H9 (cell line): ENCODE results near the gene TMEM229B. TPM values are rescaled to one million over a fixed set of nuclear protein-coding genes. Genes with fewer than 3 reads are reported as not detected.

ENCODE experiments used
- DNase-seq: peaks from one replicate; pipeline ENCODE4 v3.0.0-alpha.2; 2017
- H2AFZ ChIP-seq: one replicate; pipeline ENCODE4 v1.6.1; 2013; ENCODE audit warnings: mild to moderate bottlenecking, low read length, control low read depth, moderate library complexity
- H2AK5ac ChIP-seq: 2 replicates; pipeline ENCODE4 v1.6.1; 2013; ENCODE audit warnings: low read length, control low read depth, mixed read lengths; ENCODE audit not compliant: insufficient read length
- H2BK120ac ChIP-seq: one replicate; pipeline ENCODE4 v1.6.1; 2013; ENCODE audit warnings: low read depth, mild to moderate bottlenecking, low read length, control low read depth, inconsistent platforms; ENCODE audit not compliant: poor library complexity, severe bottlenecking
- H2BK12ac ChIP-seq: 2 replicates; pipeline ENCODE4 v1.6.1; 2013; ENCODE audit warnings: low read length, control low read depth, mixed read lengths, low read depth; ENCODE audit not compliant: insufficient read length
- H2BK15ac ChIP-seq: 2 replicates; pipeline ENCODE4 v1.6.1; 2013; ENCODE audit warnings: low read depth, low read length, control low read depth
- H2BK20ac ChIP-seq: one replicate; pipeline ENCODE4 v1.6.1; 2013; ENCODE audit warnings: low read depth, mild to moderate bottlenecking, low read length, control low read depth, inconsistent platforms; ENCODE audit not compliant: poor library complexity, severe bottlenecking
- H2BK5ac ChIP-seq: 2 replicates; pipeline ENCODE4 v1.6.1; 2013; ENCODE audit warnings: low read length, control low read depth, mixed read lengths; ENCODE audit not compliant: insufficient read length
- H3K14ac ChIP-seq: 2 replicates; pipeline ENCODE4 v1.6.1; 2013; ENCODE audit warnings: low read length, control low read depth; ENCODE audit not compliant: insufficient read depth
- H3K18ac ChIP-seq: 2 replicates; pipeline ENCODE4 v1.6.1; 2013; ENCODE audit warnings: low read depth, mild to moderate bottlenecking, mixed read lengths, low read length, control low read depth; ENCODE audit not compliant: insufficient read length
- H3K23ac ChIP-seq: 2 replicates; pipeline ENCODE4 v1.6.1; 2013; ENCODE audit warnings: low read length, control low read depth, mixed read lengths, low read depth; ENCODE audit not compliant: insufficient read length
- H3K23me2 ChIP-seq: 2 replicates; pipeline ENCODE4 v1.6.1; 2013; ENCODE audit warnings: low read depth, mild to moderate bottlenecking, mixed read lengths, low read length, control low read depth; ENCODE audit not compliant: insufficient read length, poor library complexity, severe bottlenecking
- H3K27ac ChIP-seq: 2 replicates; pipeline ENCODE4 v1.5.1; 2013; ENCODE audit warnings: low read length, control low read depth, mixed read lengths, low read depth; ENCODE audit not compliant: insufficient read length
- H3K27me3 ChIP-seq: 2 replicates; pipeline ENCODE4 v1.6.1; 2013; ENCODE audit warnings: low read length, control low read depth, inconsistent platforms; ENCODE audit not compliant: insufficient read depth
- H3K4ac ChIP-seq: 2 replicates; pipeline ENCODE4 v1.6.1; 2013; ENCODE audit warnings: low read depth, mild to moderate bottlenecking, control low read depth, inconsistent platforms, low read length, moderate library complexity
- H3K4me1 ChIP-seq: 2 replicates; pipeline ENCODE4 v1.6.1; 2013; ENCODE audit warnings: low read length, control low read depth, inconsistent platforms; ENCODE audit not compliant: insufficient read depth
- H3K4me2 ChIP-seq: 2 replicates; pipeline ENCODE4 v1.6.1; 2013; ENCODE audit warnings: low read length, control low read depth, mixed read lengths; ENCODE audit not compliant: insufficient read length, insufficient read depth
- H3K56ac ChIP-seq: 2 replicates; pipeline ENCODE4 v1.6.1; 2013; ENCODE audit warnings: low read depth, mild to moderate bottlenecking, mixed read lengths, low read length, control low read depth; ENCODE audit not compliant: insufficient read length
- H3K79me1 ChIP-seq: 2 replicates; pipeline ENCODE4 v1.6.1; 2013; ENCODE audit warnings: low read depth, mild to moderate bottlenecking, moderate library complexity, low read length, control low read depth, inconsistent platforms; ENCODE audit not compliant: insufficient read depth, poor library complexity, severe bottlenecking
- H3K79me2 ChIP-seq: 2 replicates; pipeline ENCODE4 v1.6.1; 2013; ENCODE audit warnings: low read length, control low read depth, inconsistent platforms; ENCODE audit not compliant: insufficient read depth
- H3K9ac ChIP-seq: 2 replicates; pipeline ENCODE4 v1.6.1; 2013; ENCODE audit warnings: low read length, control low read depth, mixed read lengths; ENCODE audit not compliant: insufficient read length; ENCODE audit errors: extremely low read depth
- H3K9me3 ChIP-seq: one replicate; pipeline ENCODE4 v1.6.1; 2013; ENCODE audit warnings: low read depth, low read length, inconsistent platforms; ENCODE audit not compliant: control insufficient read depth
- H3T11ph ChIP-seq: one replicate; pipeline ENCODE4 v1.6.1; 2013; ENCODE audit warnings: mild to moderate bottlenecking, low read length, control low read depth, inconsistent platforms
- H4K20me1 ChIP-seq: one replicate; pipeline ENCODE4 v1.6.1; 2013; ENCODE audit not compliant: control insufficient read depth, insufficient read length, insufficient read depth
- H4K5ac ChIP-seq: 2 replicates; pipeline ENCODE4 v1.6.1; 2013; ENCODE audit warnings: low read depth, mild to moderate bottlenecking, mixed read lengths, low read length, control low read depth; ENCODE audit not compliant: insufficient read length
- H4K8ac ChIP-seq: replicated peaks from 2 replicates; pipeline ENCODE4 v1.6.1; 2013; ENCODE audit warnings: low read length, control low read depth, mixed read lengths, low read depth; ENCODE audit not compliant: insufficient read length
- H4K91ac ChIP-seq: 2 replicates; pipeline ENCODE4 v1.6.1; 2013; ENCODE audit warnings: low read depth, mild to moderate bottlenecking, moderate library complexity, mixed read lengths, low read length, control low read depth; ENCODE audit not compliant: insufficient read length
- H3K27ac Mint-ChIP-seq, 3 experiments: 2 replicates in 2 of 3; 3 replicates in 1 of 3; pipeline ENCODE4 v1.8.0; 2020 to 2021; ENCODE audit warnings: mixed read lengths in 3 of 3, mild to moderate bottlenecking in 1 of 3, moderate library complexity in 1 of 3
- H3K27me3 Mint-ChIP-seq: 2 replicates; pipeline ENCODE4 v1.8.0; 2021; ENCODE audit warnings: low read depth, mild to moderate bottlenecking, moderate library complexity, mixed read lengths
- H3K36me3 Mint-ChIP-seq, 3 experiments: 2 replicates in 2 of 3; 3 replicates in 1 of 3; pipeline ENCODE4 v1.8.0; 2020 to 2021; ENCODE audit warnings: low read depth in 3 of 3, mixed read lengths in 3 of 3; ENCODE audit not compliant: insufficient read depth in 1 of 3
- H3K4me1 Mint-ChIP-seq, 2 experiments: 2 replicates each; pipeline ENCODE4 v1.8.0; 2020; ENCODE audit warnings: mixed read lengths in 2 of 2
- H3K4me3 Mint-ChIP-seq, 2 experiments: 2 replicates in 1 of 2; 3 replicates in 1 of 2; pipeline ENCODE4 v1.8.0; 2020 to 2021; ENCODE audit warnings: mild to moderate bottlenecking in 2 of 2, mixed read lengths in 2 of 2, moderate library complexity in 1 of 2
- H3K9me3 Mint-ChIP-seq, 2 experiments: 2 replicates in 1 of 2; 3 replicates in 1 of 2; pipeline ENCODE4 v1.8.0; 2020; ENCODE audit warnings: mild to moderate bottlenecking in 2 of 2, mixed read lengths in 2 of 2, moderate library complexity in 1 of 2
- CTCF ChIP-seq: fragments of 200-600 bp; sonication (generic); conservative IDR thresholded peaks from 3 replicates; pipeline ENCODE4 v1.8.0; 2021; ENCODE audit warnings: antibody characterized with exemption, mild to moderate bottlenecking
- WGBS: extraction: QIAGEN DNeasy Blood & Tissue Kit; methylation state at CpG from one replicate; pipeline ENCODE4 v1.1.7; 2013; ENCODE audit warnings: missing lambda C conversion rate, low lambda C conversion rate, mixed read lengths; ENCODE audit not compliant: insufficient read length; ENCODE audit errors: extremely low coverage; 5-methylcytosine and 5-hydroxymethylcytosine counted together
- total RNA-seq: library from RNA; stranded (reverse); gene quantifications from 2 replicates; pipeline ENCODE4 v1.2.1, GENCODE V29; 2021

TMEM229B gene
- total RNA-seq, 1 experiment from 2014 or later: 0.24 TPM

- no peak overlapping the region for H2BK12ac ChIP-seq
- H3K79me2 ChIP-seq: no peaks in the 10 kb centered on the region
- peak; percentile 55 for DNase-seq
- H3K4me2 ChIP-seq: no peak overlapping the region
- H4K5ac ChIP-seq: no peak overlapping the region
- no peak overlapping the region for H2AK5ac ChIP-seq
- no peaks in the 10 kb centered on the region for H4K20me1 ChIP-seq
- H3K23me2 ChIP-seq: peaks cover 5% of the 10 kb centered on the region
- no peak overlapping the region for H4K8ac ChIP-seq
- Mint-ChIP-seq H3K4me3 (no peak overlapping the region), H3K9me3 (no peaks in the 10 kb centered on the region), H3K27me3 (peaks cover 81% of the 10 kb centered on the region), H3K36me3 (no peaks in the 10 kb centered on the region), H3K4me1 (peaks cover 0 to 5% of the 10 kb centered on the region in 2 experiments; a peak in 2 of 4 replicates), H3K27ac (no peak overlapping the region)
- H2BK5ac ChIP-seq: no peak overlapping the region
- H3K27me3 ChIP-seq: peaks cover 12% of the 10 kb centered on the region; the same call in 1 of the 2 replicates
- no peak overlapping the region for H2BK15ac ChIP-seq
- no peak overlapping the region for H3K27ac ChIP-seq
- H3K79me1 ChIP-seq: no peaks in the 10 kb centered on the region
- peak overlapping the region; percentile 64; the same call in 1 of the 2 replicates for H3K14ac ChIP-seq
- H3K4me1 ChIP-seq: no peaks in the 10 kb centered on the region; the same call in 1 of the 2 replicates
- H3K9ac ChIP-seq: no peak overlapping the region
- peak; percentile 42; the same call in 2 of the 3 replicates for TF ChIP-seq CTCF
- no peak overlapping the region for H3K4ac ChIP-seq
- no peak overlapping the region for H3T11ph ChIP-seq
- no peak overlapping the region for H3K23ac ChIP-seq
- H3K56ac ChIP-seq: no peak overlapping the region
- H3K9me3 ChIP-seq: no peaks in the 10 kb centered on the region
- H2AFZ ChIP-seq: no peak overlapping the region
- no peak overlapping the region for H3K18ac ChIP-seq
- H2BK120ac ChIP-seq: no peak overlapping the region
- H2BK20ac ChIP-seq: no peak overlapping the region
- WGBS: no CpG with 5 or more reads among the region's 12 CpGs
- H4K91ac ChIP-seq: no peak overlapping the region
Measured at GRCh38 chr14:67517083-67517482, 28.6 kb upstream of the TMEM229B start.
